Activated naive CD4-positive, alpha-beta T cell treated with anti-CD3 and anti-CD28 coated beads, Interleukin-2, amount 10 ng/mL, durations not matched to agents 7 days and 5 days (primary cell): ENCODE data around the gene SLC24A1.

Experiments
- CTCF ChIA-PET: fragments of 350-600 bp; sonication (Branson Sonifier 250); formaldehyde crosslinking; loops from one replicate; lab custom pipeline; 2021; ENCODE audit warnings: antibody characterized with exemption; lab: Charles Lee
- DNase-seq: peaks from one replicate; pipeline ENCODE4 v3.0.0-alpha.2; 2020
- H3K27ac Mint-ChIP-seq: one replicate; pipeline ENCODE4 v1.8.0; 2021; ENCODE audit warnings: mild to moderate bottlenecking, moderate library complexity, mixed read lengths
- H3K27me3 Mint-ChIP-seq: one replicate; pipeline ENCODE4 v1.8.0; 2021; ENCODE audit warnings: mild to moderate bottlenecking, mixed read lengths
- H3K36me3 Mint-ChIP-seq: one replicate; pipeline ENCODE4 v1.8.0; 2021; ENCODE audit warnings: mixed read lengths
- H3K4me1 Mint-ChIP-seq: one replicate; pipeline ENCODE4 v1.8.0; 2021; ENCODE audit warnings: mixed read lengths
- H3K4me3 Mint-ChIP-seq: one replicate; pipeline ENCODE4 v1.8.0; 2021; ENCODE audit warnings: mild to moderate bottlenecking, moderate library complexity, mixed read lengths
- H3K9me3 Mint-ChIP-seq: one replicate; pipeline ENCODE4 v1.8.0; 2021; ENCODE audit warnings: mixed read lengths

Gene SLC24A1

GRCh38 chr15:65631503-65631902 lies 9.8 kb downstream of the SLC24A1 start:
- no peak for DNase-seq

GRCh38 chr15:65632780-65633375 lies 11.1 kb downstream of the SLC24A1 start:
- CTCF ChIA-PET = interaction anchor here (1.9 kb wide), 1 partner anchor 21 kb away, joined by 5 read pairs; the partner anchor contains the start of gene INTS14
- H3K36me3 Mint-ChIP-seq = no peaks in the 10 kb centered on the region
- no peak overlapping the region for H3K4me3 Mint-ChIP-seq
- peaks cover 5% of the 10 kb centered on the region for H3K27me3 Mint-ChIP-seq
- no peaks in the 10 kb centered on the region for H3K9me3 Mint-ChIP-seq
- H3K4me1 Mint-ChIP-seq = peaks cover 12% of the 10 kb centered on the region
- no peak overlapping the region for H3K27ac Mint-ChIP-seq
- DNase-seq = no peak

More at GRCh38 chr15:65631503-65631902, 9.8 kb downstream of the SLC24A1 start:
- Mint-ChIP-seq H3K36me3 (no peaks in the 10 kb centered on the region), H3K4me1 (peaks cover 12% of the 10 kb centered on the region), H3K4me3 (no peak overlapping the region), H3K9me3 (no peaks in the 10 kb centered on the region), H3K27ac (no peak overlapping the region), H3K27me3 (no peaks in the 10 kb centered on the region)
- CTCF ChIA-PET = interaction anchor here (1.4 to 1.9 kb wide), 2 partner anchors 20 to 231 kb away, joined by 3 to 5 read pairs; partner anchors contain the start of gene INTS14

- no peaks in the 10 kb centered on the region for H3K9me3 Mint-ChIP-seq
- H3K4me1 Mint-ChIP-seq = peaks cover 18% of the 10 kb centered on the region
- H3K4me3 Mint-ChIP-seq = no peak overlapping the region
- H3K36me3 Mint-ChIP-seq = no peaks in the 10 kb centered on the region
- peaks cover 6% of the 10 kb centered on the region for H3K27me3 Mint-ChIP-seq
- no peak overlapping the region for H3K27ac Mint-ChIP-seq
- CTCF ChIA-PET = no interaction called here
- no peak for DNase-seq
Measured at GRCh38 chr15:65633752-65634151, 12.0 kb downstream of the SLC24A1 start.

- Mint-ChIP-seq H3K27me3 (peaks cover 6% of the 10 kb centered on the region), H3K27ac (no peak overlapping the region), H3K4me3 (no peak overlapping the region), H3K9me3 (no peaks in the 10 kb centered on the region), H3K4me1 (peaks cover 21% of the 10 kb centered on the region), H3K36me3 (no peaks in the 10 kb centered on the region)
- CTCF ChIA-PET = no interaction called here
- no peak for DNase-seq
Measured at GRCh38 chr15:65634356-65634755, 12.6 kb downstream of the SLC24A1 start.

- peaks cover 6% of the 10 kb centered on the region for H3K27me3 Mint-ChIP-seq
Measured at GRCh38 chr15:65638109-65638508, 16.4 kb downstream of the SLC24A1 start.

GRCh38 chr15:65638681-65639089 lies 16.9 kb downstream of the SLC24A1 start:
- CTCF ChIA-PET = interaction anchor here (0.6 to 8.8 kb wide), 17 partner anchors 10 to 683 kb away, joined by 3 to 82 read pairs (median 4); no protein-coding TSS in a partner anchor
- Mint-ChIP-seq H3K36me3 (no peaks in the 10 kb centered on the region), H3K9me3 (no peaks in the 10 kb centered on the region), H3K27ac (no peak overlapping the region), H3K27me3 (peaks cover 6% of the 10 kb centered on the region), H3K4me3 (no peak overlapping the region), H3K4me1 (peaks cover 9% of the 10 kb centered on the region)
- peak; percentile 52 for DNase-seq

More at GRCh38 chr15:65638109-65638508, 16.4 kb downstream of the SLC24A1 start:
- no peaks in the 10 kb centered on the region for H3K36me3 Mint-ChIP-seq
- no peaks in the 10 kb centered on the region for H3K9me3 Mint-ChIP-seq
- H3K27ac Mint-ChIP-seq = no peak overlapping the region
- DNase-seq = no peak
- CTCF ChIA-PET = interaction anchor here (0.6 to 8.8 kb wide), 13 partner anchors 20 to 684 kb away, joined by 3 to 82 read pairs (median 4); no protein-coding TSS in a partner anchor
- H3K4me3 Mint-ChIP-seq = no peak overlapping the region
- peaks cover 9% of the 10 kb centered on the region for H3K4me1 Mint-ChIP-seq

GRCh38 chr15:65639509-65639908 lies 17.8 kb downstream of the SLC24A1 start:
- Mint-ChIP-seq H3K4me3 (no peak overlapping the region), H3K27ac (no peak overlapping the region), H3K27me3 (peaks cover 6% of the 10 kb centered on the region), H3K4me1 (peaks cover 9% of the 10 kb centered on the region), H3K36me3 (no peaks in the 10 kb centered on the region), H3K9me3 (no peaks in the 10 kb centered on the region)
- CTCF ChIA-PET = interaction anchor here (0.7 to 8.8 kb wide), 14 partner anchors 10 to 553 kb away, joined by 3 to 82 read pairs (median 4); no protein-coding TSS in a partner anchor
- no peak for DNase-seq

- CTCF ChIA-PET = interaction anchor here (1.0 to 8.8 kb wide), 3 partner anchors 194 to 216 kb away, joined by 4 to 82 read pairs (median 5); no protein-coding TSS in a partner anchor
- Mint-ChIP-seq H3K36me3 (no peaks in the 10 kb centered on the region), H3K27ac (no peak overlapping the region), H3K27me3 (peaks cover 6% of the 10 kb centered on the region), H3K9me3 (no peaks in the 10 kb centered on the region), H3K4me3 (no peak overlapping the region), H3K4me1 (peaks cover 9% of the 10 kb centered on the region)
- DNase-seq = no peak
Measured at GRCh38 chr15:65641768-65642475, 20.2 kb downstream of the SLC24A1 start.

GRCh38 chr15:65642594-65642993 lies 20.9 kb downstream of the SLC24A1 start:
- no peak overlapping the region for H3K4me3 Mint-ChIP-seq
- H3K36me3 Mint-ChIP-seq = no peaks in the 10 kb centered on the region
- DNase-seq = no peak
- peaks cover 4% of the 10 kb centered on the region for H3K27me3 Mint-ChIP-seq
- H3K4me1 Mint-ChIP-seq = peaks cover 9% of the 10 kb centered on the region
- no peak overlapping the region for H3K27ac Mint-ChIP-seq
- H3K9me3 Mint-ChIP-seq = no peaks in the 10 kb centered on the region
- CTCF ChIA-PET = interaction anchor here (1.5 to 8.8 kb wide), 2 partner anchors 194 to 215 kb away, joined by 5 to 82 read pairs; no protein-coding TSS in a partner anchor

GRCh38 chr15:65644282-65644681 lies 22.5 kb downstream of the SLC24A1 start:
- H3K9me3 Mint-ChIP-seq = no peaks in the 10 kb centered on the region
- H3K36me3 Mint-ChIP-seq = no peaks in the 10 kb centered on the region
- CTCF ChIA-PET = interaction anchor here (1.9 to 8.8 kb wide), 2 partner anchors 192 to 213 kb away, joined by 5 to 82 read pairs; no protein-coding TSS in a partner anchor
- no peak overlapping the region for H3K4me3 Mint-ChIP-seq
- H3K27ac Mint-ChIP-seq = no peak overlapping the region
- no peaks in the 10 kb centered on the region for H3K4me1 Mint-ChIP-seq
- no peaks in the 10 kb centered on the region for H3K27me3 Mint-ChIP-seq
- no peak for DNase-seq

GRCh38 chr15:65645392-65645791 lies 23.7 kb downstream of the SLC24A1 start:
- H3K4me1 Mint-ChIP-seq = peaks cover 4% of the 10 kb centered on the region
- H3K9me3 Mint-ChIP-seq = no peaks in the 10 kb centered on the region
- no peaks in the 10 kb centered on the region for H3K36me3 Mint-ChIP-seq
- no peak overlapping the region for H3K27ac Mint-ChIP-seq
- no peak overlapping the region for H3K4me3 Mint-ChIP-seq
- no peak for DNase-seq
- CTCF ChIA-PET = interaction anchor here (1.9 kb wide), 1 partner anchor 212 kb away, joined by 5 read pairs; no protein-coding TSS in a partner anchor
- no peaks in the 10 kb centered on the region for H3K27me3 Mint-ChIP-seq

GRCh38 chr15:65646486-65646885 lies 24.7 kb downstream of the SLC24A1 start:
- Mint-ChIP-seq H3K4me1 (peaks cover 6% of the 10 kb centered on the region), H3K4me3 (no peak overlapping the region), H3K27ac (no peak overlapping the region), H3K36me3 (peaks cover 2% of the 10 kb centered on the region), H3K27me3 (no peaks in the 10 kb centered on the region), H3K9me3 (no peaks in the 10 kb centered on the region)
- DNase-seq = no peak
- CTCF ChIA-PET = interaction anchor here (1.0 kb wide), 1 partner anchor 190 kb away, joined by 3 read pairs; no protein-coding TSS in a partner anchor

- CTCF ChIA-PET = interaction anchor here (1.1 kb wide), 1 partner anchor 206 kb away, joined by 3 read pairs; no protein-coding TSS in a partner anchor
- no peaks in the 10 kb centered on the region for H3K9me3 Mint-ChIP-seq
- no peaks in the 10 kb centered on the region for H3K27me3 Mint-ChIP-seq
- peaks cover 6% of the 10 kb centered on the region for H3K4me1 Mint-ChIP-seq
- DNase-seq = no peak
- no peak overlapping the region for H3K27ac Mint-ChIP-seq
- H3K36me3 Mint-ChIP-seq = peaks cover 11% of the 10 kb centered on the region
- no peak overlapping the region for H3K4me3 Mint-ChIP-seq
Measured at GRCh38 chr15:65650312-65651041, 28.7 kb downstream of the SLC24A1 start.

GRCh38 chr15:65651042-65651322 lies 29.2 kb downstream of the SLC24A1 start:
- CTCF ChIA-PET = no interaction called here
- Mint-ChIP-seq H3K27me3 (no peaks in the 10 kb centered on the region), H3K4me3 (no peak overlapping the region), H3K4me1 (peaks cover 6% of the 10 kb centered on the region), H3K36me3 (peaks cover 11% of the 10 kb centered on the region), H3K27ac (no peak overlapping the region), H3K9me3 (no peaks in the 10 kb centered on the region)
- no peak for DNase-seq
